HG03571 (cell line): ENCODE data around the gene SPIRE2.
"Not testable (repeated sequence)": the region's sequence is repeated elsewhere in the genome, so short reads cannot be mapped to it uniquely, and the experiment has no call there.

Experiments used
- ATAC-seq: cut with Tn5 transposase; IDR thresholded peaks from one replicate; pipeline ENCODE4 v1.9.1; 2021; ENCODE audit not compliant: unreplicated experiment

SPIRE2 gene

GRCh38 chr16:89862732-89863131 is 34.5 kb downstream of the SPIRE2 start:
- no peak for ATAC-seq

- peak; percentile 62 for ATAC-seq
Measured at GRCh38 chr16:89863741-89864526, 35.7 kb downstream of the SPIRE2 start.

- no peak for ATAC-seq
Measured at GRCh38 chr16:89864527-89864820, 36.2 kb downstream of the SPIRE2 start.

- no peak for ATAC-seq
Measured at GRCh38 chr16:89867918-89868317, 39.6 kb downstream of the SPIRE2 start.

GRCh38 chr16:89869911-89870310 is 41.6 kb downstream of the SPIRE2 start:
- no peak for ATAC-seq

GRCh38 chr16:89870440-89870839 is 42.2 kb downstream of the SPIRE2 start:
- ATAC-seq, result no peak

GRCh38 chr16:89871895-89872294 is 43.6 kb downstream of the SPIRE2 start:
- ATAC-seq, result no peak

GRCh38 chr16:89873109-89873971 is 45.1 kb downstream of the SPIRE2 start, which contains the start of gene TCF25:
TCF25 (plus strand) TSS chr16:89873592; CDS start chr16:89873668, 76 bp downstream.
- peak; percentile 31 for ATAC-seq

GRCh38 chr16:89873972-89874689 is 45.9 kb downstream of the SPIRE2 start:
- peak; percentile 59 for ATAC-seq

- ATAC-seq, result not testable (repeated sequence)
Measured at GRCh38 chr16:89879123-89879522, 50.8 kb downstream of the SPIRE2 start.

GRCh38 chr16:89880477-89881367 is 52.4 kb downstream of the SPIRE2 start:
- no peak for ATAC-seq

GRCh38 chr16:89881368-89881730 is 53.1 kb downstream of the SPIRE2 start:
- ATAC-seq, result no peak

- ATAC-seq, result no peak
Measured at GRCh38 chr16:89883346-89884040, 55.2 kb downstream of the SPIRE2 start.

- ATAC-seq, result no peak
Measured at GRCh38 chr16:89884041-89884421, 55.8 kb downstream of the SPIRE2 start.

- no peak for ATAC-seq
Measured at GRCh38 chr16:89887243-89887642, 59.0 kb downstream of the SPIRE2 start.

GRCh38 chr16:89890200-89890599 is 61.9 kb downstream of the SPIRE2 start:
- no peak for ATAC-seq

- no peak for ATAC-seq
Measured at GRCh38 chr16:89890886-89891657, 62.8 kb downstream of the SPIRE2 start.

GRCh38 chr16:89892055-89892630 is 63.9 kb downstream of the SPIRE2 start:
- no peak for ATAC-seq

GRCh38 chr16:89892635-89893034 is 64.4 kb downstream of the SPIRE2 start:
- no peak for ATAC-seq
